Small intestine (tissue), 7 donors: ENCODE measurements around the gene KCNQ1OT1. TPM values are rescaled to one million over a fixed set of nuclear protein-coding genes. Genes with fewer than 3 reads are reported as not detected.

ENCODE experiments used
- DNase-seq, 2 donors: peaks; one replicate each; pipeline versions ENCODE4 v3.0.0 to v3.0.0-alpha.2; 2013
- FAIRE-seq: peaks from 2 replicates; lab custom pipeline; 2012; peaks lifted over from hg19 to GRCh38; lab: Jason Lieb, UNC
- H3K27ac ChIP-seq, 3 donors: one replicate each; pipeline ENCODE4 v1.5.1; 2013; ENCODE audit warnings: low read length in 2 of 3, mild to moderate bottlenecking in 2 of 3, control low read depth in 1 of 3, inconsistent platforms in 1 of 3, low read depth in 1 of 3, moderate library complexity in 1 of 3
- H3K27me3 ChIP-seq, 3 donors: one replicate each; pipeline ENCODE4 v1.6.1; 2013; ENCODE audit warnings: low read length in 3 of 3, inconsistent platforms in 1 of 3; ENCODE audit not compliant: control insufficient read depth in 3 of 3, insufficient read depth in 3 of 3
- H3K36me3 ChIP-seq, 3 donors: one replicate each; pipeline ENCODE4 v1.6.1; 2013; ENCODE audit warnings: low read length in 3 of 3, inconsistent platforms in 1 of 3, low read depth in 1 of 3, mild to moderate bottlenecking in 1 of 3, moderate library complexity in 1 of 3; ENCODE audit not compliant: control insufficient read depth in 3 of 3, insufficient read depth in 2 of 3
- H3K4me1 ChIP-seq, 3 donors: one replicate each; pipeline ENCODE4 v1.6.1; 2013; ENCODE audit warnings: low read length in 2 of 3, inconsistent platforms in 1 of 3, low read depth in 1 of 3, mild to moderate bottlenecking in 1 of 3, moderate library complexity in 1 of 3; ENCODE audit not compliant: control insufficient read depth in 3 of 3, insufficient read depth in 2 of 3
- H3K4me3 ChIP-seq, 3 donors: one replicate each; pipeline ENCODE4 v1.5.1; 2013; ENCODE audit warnings: low read length in 3 of 3, control low read depth in 1 of 3, inconsistent platforms in 1 of 3, low read depth in 1 of 3, mild to moderate bottlenecking in 1 of 3, moderate library complexity in 1 of 3
- H3K9me3 ChIP-seq, 2 donors: one replicate each; pipeline ENCODE4 v1.6.1; 2013; ENCODE audit warnings: low read depth in 1 of 2, low read length in 1 of 2; ENCODE audit not compliant: control insufficient read depth in 2 of 2, insufficient read depth in 1 of 2
- WGBS, 3 donors: extraction: QIAGEN DNeasy Blood & Tissue Kit; methylation state at CpG; one replicate each; pipeline ENCODE4 v1.1.7; 2013; 5-methylcytosine and 5-hydroxymethylcytosine counted together
- polyA plus RNA-seq, 4 donors: library from polyadenylated mRNA; stranded (reverse) in 3 of 4; unstranded in 1 of 4; fragments of 200-250 nt in 3 of 4; fragments of 120-200 nt in 1 of 4; gene quantifications; one replicate each; pipeline versions ENCODE4 v1.2.1 to v1.2.3, GENCODE V29; 2013
- donor health status: healthy with polysubstance abuse.
- donor health status: control.
- donor health status: control.
- donor health status: Bipolar disorder and iron deficiency.
- donor health status: healthy.

The KCNQ1OT1 gene
- polyA plus RNA-seq, 4 donors: under 0.01 to 2.3 (median 0.11) TPM

- no peak for DNase-seq
- WGBS, 3 donors: 92 to 97% (median 96%) methylated on average over 4 of the region's 4 CpGs
- H3K4me1 ChIP-seq: no peaks in the 10 kb centered on the region
- H3K36me3 ChIP-seq: peaks cover 0 to 15% (median 0%) of the 10 kb centered on the region in 3 donors
- no peaks in the 10 kb centered on the region for H3K27me3 ChIP-seq
- H3K9me3 ChIP-seq: peaks cover 0 to 69% of the 10 kb centered on the region in 2 donors
- no peak overlapping the region for H3K27ac ChIP-seq
- H3K4me3 ChIP-seq: no peak overlapping the region
- no peak for FAIRE-seq
These were observed 48.7 kb downstream of the KCNQ1OT1 start for GRCh38 chr11:2651054-2651617.

DNA sequence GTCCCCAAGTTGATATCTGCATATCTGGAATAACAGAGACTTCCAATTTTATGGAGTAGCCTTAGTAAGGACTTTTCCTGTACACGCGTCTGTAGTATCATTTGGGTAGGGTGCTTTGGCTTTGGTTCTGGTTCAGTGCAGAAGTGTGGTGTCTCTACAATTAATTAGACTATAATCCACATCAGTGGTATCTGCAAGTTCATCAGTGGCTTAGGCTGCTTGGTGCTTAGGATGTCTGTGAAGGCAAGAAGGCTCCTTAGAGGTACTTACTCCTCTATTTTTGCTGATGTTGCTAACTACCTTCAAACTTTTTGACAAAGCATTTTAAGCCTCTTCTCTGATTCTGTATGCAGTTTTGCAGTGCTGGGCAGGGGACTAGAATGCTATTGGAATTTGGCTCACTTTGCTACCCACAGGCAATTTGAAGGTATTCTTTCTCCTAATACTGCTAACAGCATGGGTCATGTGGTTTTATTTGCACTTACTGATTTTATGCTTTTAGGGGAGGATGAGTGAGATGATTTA is 49.4 kb downstream of the KCNQ1OT1 start:
- H3K4me1 ChIP-seq: no peaks in the 10 kb centered on the region
- peaks cover 0 to 71% of the 10 kb centered on the region in 2 donors for H3K9me3 ChIP-seq
- no peak overlapping the region for H3K27ac ChIP-seq
- 98 to 99% (median 98%) methylated on average over 2 of the region's 2 CpGs for WGBS, 3 donors
- peaks cover 0 to 12% (median 0%) of the 10 kb centered on the region in 3 donors for H3K36me3 ChIP-seq
- H3K27me3 ChIP-seq: no peaks in the 10 kb centered on the region
- DNase-seq (no peak), FAIRE-seq (no peak)
- no peak overlapping the region for H3K4me3 ChIP-seq

DNA sequence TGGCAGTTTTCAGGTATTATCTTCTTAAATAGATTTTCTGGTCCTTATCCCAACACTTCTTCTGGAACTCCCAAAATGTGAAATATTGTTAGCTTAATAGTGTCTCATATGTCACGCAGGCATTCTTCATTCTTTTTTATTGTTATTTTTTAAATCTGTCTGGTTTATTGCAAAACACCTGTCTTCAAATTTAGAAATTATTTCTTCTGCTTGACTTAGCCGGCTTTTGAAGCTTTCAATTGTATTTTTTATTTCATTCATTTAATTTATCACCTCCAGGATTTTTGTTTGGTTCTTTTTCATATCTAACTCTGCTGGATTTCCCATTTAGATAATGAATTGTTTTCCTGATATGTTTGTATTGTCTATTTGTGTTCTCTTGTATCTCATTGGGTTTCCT is 49.9 kb downstream of the KCNQ1OT1 start:
- DNase-seq (no peak), FAIRE-seq (no peak)
- Histone ChIP-seq H3K4me3 (no peak overlapping the region), H3K36me3 (peaks cover 0 to 7% (median 0%) of the 10 kb centered on the region in 3 donors), H3K27me3 (no peaks in the 10 kb centered on the region), H3K4me1 (no peaks in the 10 kb centered on the region), H3K9me3 (peaks cover 0 to 71% of the 10 kb centered on the region in 2 donors), H3K27ac (no peak overlapping the region)
- WGBS, 3 donors: 96 to 98% (median 97%) methylated on average over 2 of the region's 2 CpGs

- DNase-seq: no peak
- no peak for FAIRE-seq
- H3K4me1 ChIP-seq: no peaks in the 10 kb centered on the region
- peaks cover 0 to 71% of the 10 kb centered on the region in 2 donors for H3K9me3 ChIP-seq
- H3K4me3 ChIP-seq: no peak overlapping the region
- peaks cover 0 to 6% (median 0%) of the 10 kb centered on the region in 3 donors for H3K36me3 ChIP-seq
- no peak overlapping the region for H3K27ac ChIP-seq
- no peaks in the 10 kb centered on the region for H3K27me3 ChIP-seq
These were observed 50.4 kb downstream of the KCNQ1OT1 start for GRCh38 chr11:2649400-2649799.

DNA sequence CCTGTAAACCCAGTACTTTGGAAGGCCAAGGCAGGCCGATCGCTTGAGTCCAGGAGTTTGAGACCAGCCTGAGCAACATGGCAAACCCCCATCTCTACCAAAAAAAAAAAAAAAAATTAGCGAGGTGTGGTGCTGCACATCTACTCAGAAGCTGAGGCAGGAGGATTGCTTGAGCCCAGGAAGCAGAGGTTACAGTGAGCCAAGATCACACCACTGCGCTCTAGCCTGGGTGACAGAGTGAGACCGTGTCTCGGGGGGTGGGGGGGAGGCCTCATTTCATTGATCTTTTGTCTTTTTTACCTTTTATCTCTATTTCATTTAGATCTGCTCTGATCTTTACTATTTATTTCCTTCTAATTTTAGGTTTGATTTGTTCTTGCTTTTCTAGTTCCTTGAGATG is 51.8 kb downstream of the KCNQ1OT1 start:
- Histone ChIP-seq H3K27me3 (no peaks in the 10 kb centered on the region), H3K4me1 (no peaks in the 10 kb centered on the region), H3K9me3 (peaks cover 1 to 62% of the 10 kb centered on the region in 2 donors), H3K27ac (no peak overlapping the region), H3K36me3 (peaks cover 0 to 3% (median 0%) of the 10 kb centered on the region in 3 donors), H3K4me3 (no peak overlapping the region)
- FAIRE-seq: no peak
- WGBS, 3 donors: 96 to 99% (median 98%) methylated on average over 6 of the region's 6 CpGs
- DNase-seq: no peak

- no peak overlapping the region for H3K27ac ChIP-seq
- DNase-seq (no peak), FAIRE-seq (no peak)
- H3K4me3 ChIP-seq: no peak overlapping the region
- H3K27me3 ChIP-seq: no peaks in the 10 kb centered on the region
- peaks cover 0 to 3% (median 0%) of the 10 kb centered on the region in 3 donors for H3K36me3 ChIP-seq
- 90 to 100% (median 100%) methylated on average over 1 of the region's 1 CpG for WGBS, 3 donors
- no peaks in the 10 kb centered on the region for H3K4me1 ChIP-seq
- H3K9me3 ChIP-seq: peaks cover 1 to 55% of the 10 kb centered on the region in 2 donors
These were observed 52.6 kb downstream of the KCNQ1OT1 start for GRCh38 chr11:2647167-2647566.

DNA sequence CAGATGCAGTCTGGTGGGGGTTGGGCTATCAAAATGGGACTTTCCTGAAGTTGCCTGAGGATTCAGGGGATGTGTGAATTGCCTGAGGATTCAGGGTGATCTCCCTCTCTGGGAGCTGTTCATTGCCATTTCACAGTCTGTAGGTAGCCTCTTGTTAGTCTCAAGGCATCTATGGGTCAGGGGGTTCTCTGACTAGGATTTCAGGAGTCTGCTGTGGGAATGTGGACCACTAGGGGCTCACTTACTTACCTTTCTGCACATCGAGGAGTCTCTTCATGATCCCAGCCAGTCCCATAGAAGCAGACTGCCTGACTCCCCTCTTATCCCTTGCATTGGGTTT is 54.0 kb downstream of the KCNQ1OT1 start:
- WGBS, 3 donors: 84 to 96% (median 92%) methylated on average over 1 of the region's 1 CpG
- Histone ChIP-seq H3K27ac (no peak overlapping the region), H3K4me1 (no peaks in the 10 kb centered on the region), H3K36me3 (no peaks in the 10 kb centered on the region), H3K4me3 (no peak overlapping the region), H3K9me3 (peaks cover 1 to 40% of the 10 kb centered on the region in 2 donors), H3K27me3 (no peaks in the 10 kb centered on the region)
- no peak for DNase-seq
- FAIRE-seq: no peak

- FAIRE-seq (no peak), DNase-seq (no peak)
- no peaks in the 10 kb centered on the region for H3K36me3 ChIP-seq
- no peak overlapping the region for H3K27ac ChIP-seq
- WGBS, 3 donors: 92 to 99% (median 97%) methylated on average over 4 of the region's 4 CpGs
- H3K27me3 ChIP-seq: no peaks in the 10 kb centered on the region
- no peak overlapping the region for H3K4me3 ChIP-seq
- H3K9me3 ChIP-seq: peaks cover 1 to 38% of the 10 kb centered on the region in 2 donors
- H3K4me1 ChIP-seq: no peaks in the 10 kb centered on the region
These were observed 54.7 kb downstream of the KCNQ1OT1 start for GRCh38 chr11:2644844-2645778.
